Activated T-helper 17 cell treated with anti-CD3 and anti-CD28 coated beads, Interleukin-2, amount 50 U/mL, for 72 hours (primary cell): ENCODE results near the gene NWD2. TPM values are rescaled to one million over a fixed set of nuclear protein-coding genes. Genes with fewer than 3 reads are reported as not detected.
"Not testable (repeated sequence)": the region's sequence is repeated elsewhere in the genome, so short reads cannot be mapped to it uniquely, and the experiment has no call there.

Experiments
- ATAC-seq: fragments of 150-1000 bp; cut with Tn5 transposase; replicated peaks from 2 replicates; pipeline ENCODE4 v1.10.0; 2021; ENCODE audit warnings: mild to moderate bottlenecking, moderate library complexity
- H3K27ac Mint-ChIP-seq: one replicate; pipeline ENCODE4 v1.8.0; 2022; ENCODE audit warnings: mixed read lengths
- H3K27me3 Mint-ChIP-seq: one replicate; pipeline ENCODE4 v1.8.0; 2022; ENCODE audit warnings: mixed read lengths
- H3K36me3 Mint-ChIP-seq: one replicate; pipeline ENCODE4 v1.8.0; 2022; ENCODE audit warnings: low read depth, mild to moderate bottlenecking, mixed read lengths
- H3K4me1 Mint-ChIP-seq: one replicate; pipeline ENCODE4 v1.8.0; 2022; ENCODE audit warnings: mixed read lengths
- H3K4me3 Mint-ChIP-seq: one replicate; pipeline ENCODE4 v1.8.0; 2022; ENCODE audit warnings: mild to moderate bottlenecking, mixed read lengths
- H3K9me3 Mint-ChIP-seq: one replicate; pipeline ENCODE4 v1.8.0; 2022; ENCODE audit warnings: mixed read lengths
- total RNA-seq, 2 donors: library from RNA; stranded (reverse); gene quantifications; one replicate each; pipeline ENCODE4 v1.2.3, GENCODE V29; 2022

The NWD2 gene
- total RNA-seq, 2 donors from 2014 or later = not detected

DNA sequence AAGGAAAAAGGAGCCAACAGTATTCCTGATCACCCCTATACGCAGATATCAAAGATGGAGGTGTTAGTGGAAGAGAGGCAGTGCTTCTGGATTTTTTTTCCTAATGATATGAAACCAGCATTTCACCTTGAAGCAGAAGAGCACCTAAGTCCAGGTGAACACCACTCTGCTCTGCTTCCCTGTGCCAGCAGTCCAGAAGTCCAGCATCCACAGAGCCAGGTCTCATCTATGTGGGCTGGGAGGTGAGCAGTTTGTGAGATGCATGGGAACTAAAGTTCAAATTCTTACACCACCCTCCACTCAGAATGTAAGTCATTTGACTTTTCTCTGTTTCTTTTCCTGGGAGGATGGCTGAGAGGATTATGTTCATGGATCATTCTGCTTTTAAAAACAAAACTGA, 239.1 kb downstream of the NWD2 start:
- no peak overlapping the region for H3K4me3 Mint-ChIP-seq
- peaks cover 33% of the 10 kb centered on the region for H3K27me3 Mint-ChIP-seq
- H3K9me3 Mint-ChIP-seq = peaks cover 5% of the 10 kb centered on the region
- no peak overlapping the region for H3K27ac Mint-ChIP-seq
- peaks cover 6% of the 10 kb centered on the region for H3K4me1 Mint-ChIP-seq
- H3K36me3 Mint-ChIP-seq = no peaks in the 10 kb centered on the region
- ATAC-seq = no peak

DNA sequence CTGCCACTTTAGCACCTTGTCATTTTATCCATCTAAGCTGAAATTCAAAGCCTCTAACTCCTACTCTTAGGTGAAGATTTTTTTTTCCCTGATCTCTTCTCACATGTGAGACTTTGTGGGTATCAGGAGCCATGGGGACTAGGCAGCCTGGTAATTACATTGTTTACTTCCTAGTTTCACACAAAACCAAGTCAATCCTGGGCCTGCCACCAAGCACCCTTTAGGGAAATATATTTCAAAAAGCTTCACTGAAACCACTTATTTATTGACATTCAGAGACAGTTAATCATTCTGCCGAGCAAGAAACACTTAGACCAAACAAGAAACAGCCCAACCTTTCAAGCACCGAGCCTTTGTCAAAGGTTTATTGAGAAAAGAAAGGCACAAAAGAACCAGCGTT, 241.6 kb downstream of the NWD2 start:
- Mint-ChIP-seq H3K4me3 (no peak overlapping the region), H3K9me3 (peaks cover 5% of the 10 kb centered on the region), H3K4me1 (peaks cover 6% of the 10 kb centered on the region), H3K27ac (no peak overlapping the region), H3K27me3 (peaks cover 17% of the 10 kb centered on the region), H3K36me3 (no peaks in the 10 kb centered on the region)
- no peak for ATAC-seq

DNA sequence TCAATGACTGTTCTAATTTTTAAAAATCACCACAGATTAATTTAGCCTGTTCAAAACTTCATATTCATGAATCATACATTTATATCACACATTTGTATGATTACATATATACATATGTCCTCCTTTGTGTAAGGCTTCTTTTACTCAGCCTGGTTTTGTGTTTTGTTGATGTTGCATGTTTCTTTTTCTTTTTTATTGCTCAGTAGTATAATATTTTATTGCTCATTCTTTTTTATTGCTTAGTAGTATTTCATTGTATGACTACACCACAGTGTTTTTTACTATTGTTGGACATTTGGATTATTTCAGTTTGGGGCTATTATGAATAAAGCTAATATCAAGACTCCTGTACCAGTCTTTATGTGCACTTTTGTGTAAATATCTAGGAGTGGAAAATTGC, 243.1 kb downstream of the NWD2 start:
- Mint-ChIP-seq H3K36me3 (no peaks in the 10 kb centered on the region), H3K9me3 (no peaks in the 10 kb centered on the region), H3K27ac (no peak overlapping the region), H3K27me3 (peaks cover 14% of the 10 kb centered on the region), H3K4me1 (no peaks in the 10 kb centered on the region), H3K4me3 (no peak overlapping the region)
- no peak for ATAC-seq

DNA sequence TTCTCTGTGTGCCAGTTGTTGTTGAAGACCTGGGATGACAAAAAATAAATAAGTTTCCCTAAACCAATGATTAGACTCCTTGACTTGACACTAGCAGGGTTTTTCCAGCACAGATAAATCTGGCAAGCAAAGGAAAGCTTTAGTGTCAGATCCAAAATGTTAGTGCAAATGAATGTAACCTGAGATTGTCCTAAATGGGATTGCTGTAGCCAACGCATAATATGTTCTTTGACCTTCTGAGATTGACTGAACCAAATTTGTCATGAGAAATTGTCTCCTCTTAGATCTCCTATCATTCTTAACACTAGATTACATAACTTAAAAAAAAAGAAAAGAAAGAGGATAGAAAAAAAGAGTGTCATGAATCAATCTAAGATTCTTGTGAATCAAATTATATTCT, 245.2 kb downstream of the NWD2 start:
- no peaks in the 10 kb centered on the region for H3K36me3 Mint-ChIP-seq
- ATAC-seq = no peak
- no peak overlapping the region for H3K4me3 Mint-ChIP-seq
- H3K9me3 Mint-ChIP-seq = no peaks in the 10 kb centered on the region
- H3K4me1 Mint-ChIP-seq = no peaks in the 10 kb centered on the region
- H3K27me3 Mint-ChIP-seq = peaks cover 14% of the 10 kb centered on the region
- no peak overlapping the region for H3K27ac Mint-ChIP-seq

DNA sequence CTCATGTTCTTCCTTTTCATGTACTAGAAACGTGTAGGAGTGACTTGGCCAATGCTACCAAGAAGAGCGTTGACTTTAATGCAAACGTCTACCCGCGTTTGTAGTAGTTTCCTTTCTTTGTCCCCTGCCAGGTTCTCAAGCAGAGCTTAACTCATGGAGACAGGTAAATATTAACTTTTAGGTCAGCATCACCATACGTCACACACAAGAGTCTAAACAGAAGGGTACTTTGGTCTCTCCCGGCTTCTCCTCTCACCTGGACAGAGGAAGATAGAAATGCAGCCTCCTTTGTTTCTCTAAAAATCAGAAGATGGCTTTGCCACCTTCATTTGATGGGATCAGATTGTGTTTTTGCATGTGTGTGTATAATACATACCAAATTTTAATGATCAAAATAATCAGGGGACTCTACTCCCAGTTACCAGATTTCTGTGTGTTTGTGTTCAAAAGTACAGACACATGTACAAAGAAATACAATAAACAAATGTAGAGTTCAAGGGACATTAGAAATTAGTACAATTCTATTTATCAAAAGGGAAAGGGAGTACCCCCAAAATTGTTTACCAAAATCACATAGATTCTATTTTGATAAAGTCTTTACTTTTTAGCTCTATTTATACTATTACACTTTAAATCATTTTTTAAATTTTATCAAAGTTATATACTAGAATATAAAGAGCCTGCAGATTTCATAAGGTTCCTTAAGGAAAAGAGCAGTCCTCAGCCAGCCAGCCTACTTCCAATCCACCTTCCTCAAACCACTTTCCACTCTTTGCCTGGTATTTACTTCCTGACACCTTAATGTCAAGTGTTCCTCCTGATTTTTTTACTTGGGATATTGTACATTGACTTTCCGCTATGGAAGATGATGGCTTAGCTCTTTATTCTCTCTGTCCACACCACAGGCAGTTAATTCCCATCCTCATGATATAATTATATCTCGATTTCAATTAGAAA, 246.1 kb downstream of the NWD2 start:
- no peaks in the 10 kb centered on the region for H3K36me3 Mint-ChIP-seq
- H3K27me3 Mint-ChIP-seq = peaks cover 14% of the 10 kb centered on the region
- no peaks in the 10 kb centered on the region for H3K4me1 Mint-ChIP-seq
- no peaks in the 10 kb centered on the region for H3K9me3 Mint-ChIP-seq
- no peak overlapping the region for H3K4me3 Mint-ChIP-seq
- H3K27ac Mint-ChIP-seq = no peak overlapping the region
- no peak for ATAC-seq

DNA sequence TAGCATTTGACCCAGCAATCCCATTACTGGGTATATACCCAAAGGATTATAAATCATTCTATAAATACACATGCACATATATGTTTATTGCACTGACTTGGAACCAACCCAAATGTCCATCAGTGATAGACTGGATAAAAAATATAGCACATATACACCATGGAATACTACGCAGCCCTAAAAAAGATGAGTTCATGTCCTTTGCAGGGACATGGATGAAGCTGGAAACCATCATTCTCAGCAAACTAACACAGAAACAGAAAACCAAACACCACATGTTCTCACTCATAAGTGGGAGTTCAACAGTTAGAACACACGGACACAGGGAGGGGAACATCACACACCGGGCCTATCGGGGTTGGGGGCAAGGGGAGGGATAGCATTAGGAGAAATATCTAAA, 250.8 kb downstream of the NWD2 start:
- not testable (repeated sequence) for H3K4me1 Mint-ChIP-seq, H3K4me3 Mint-ChIP-seq, ATAC-seq, H3K27ac Mint-ChIP-seq, H3K27me3 Mint-ChIP-seq, H3K36me3 Mint-ChIP-seq
- peaks cover 18% of the 10 kb centered on the region for H3K9me3 Mint-ChIP-seq
